HG02938 (cell line): Measurements from ENCODE around the gene GPX7.

Experiments used
- ATAC-seq: cut with Tn5 transposase; IDR thresholded peaks from one replicate; pipeline ENCODE4 v1.9.1; 2021; ENCODE audit warnings: mild to moderate bottlenecking, moderate library complexity; ENCODE audit not compliant: unreplicated experiment

Gene GPX7

DNA sequence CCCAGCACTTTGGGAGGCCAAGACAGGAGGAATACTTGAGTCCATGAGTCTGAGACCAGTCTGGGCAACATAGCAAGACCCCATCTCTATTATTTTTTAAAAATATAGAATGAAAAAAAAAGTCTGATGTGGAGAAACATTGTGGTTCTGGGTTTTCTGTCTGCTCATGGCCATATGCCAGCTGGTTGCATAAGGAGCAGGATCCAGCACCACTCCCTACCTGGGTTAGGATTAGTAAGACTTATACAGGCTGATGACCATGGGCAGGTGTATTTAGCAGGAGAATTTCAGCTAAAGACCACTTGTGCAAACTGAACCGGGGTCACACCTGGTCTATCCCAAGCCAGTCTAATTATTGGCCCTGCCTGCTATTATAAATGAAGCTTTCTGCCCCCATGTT, 16.7 kb upstream of the GPX7 start:
- no peak for ATAC-seq

DNA sequence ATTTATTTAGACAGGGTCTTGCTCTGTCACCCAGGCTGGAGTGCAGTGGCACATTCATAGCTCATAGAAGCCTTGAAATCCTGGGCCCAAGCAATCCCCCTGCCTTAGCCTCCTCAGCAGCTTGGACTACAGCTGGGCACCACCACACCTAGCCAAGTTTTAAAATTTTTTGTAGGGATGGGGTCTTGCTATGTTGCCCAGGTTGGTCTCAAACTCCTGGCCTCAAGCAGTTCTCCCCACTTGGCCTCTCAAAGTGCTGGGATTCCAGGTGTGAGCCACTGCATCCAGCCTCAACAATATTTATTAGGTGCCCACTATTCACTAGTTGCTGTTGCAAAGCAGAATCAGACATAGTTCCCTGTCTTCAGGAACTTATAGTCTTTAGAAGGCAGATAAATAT, 14.1 kb upstream of the GPX7 start:
- no peak for ATAC-seq

DNA sequence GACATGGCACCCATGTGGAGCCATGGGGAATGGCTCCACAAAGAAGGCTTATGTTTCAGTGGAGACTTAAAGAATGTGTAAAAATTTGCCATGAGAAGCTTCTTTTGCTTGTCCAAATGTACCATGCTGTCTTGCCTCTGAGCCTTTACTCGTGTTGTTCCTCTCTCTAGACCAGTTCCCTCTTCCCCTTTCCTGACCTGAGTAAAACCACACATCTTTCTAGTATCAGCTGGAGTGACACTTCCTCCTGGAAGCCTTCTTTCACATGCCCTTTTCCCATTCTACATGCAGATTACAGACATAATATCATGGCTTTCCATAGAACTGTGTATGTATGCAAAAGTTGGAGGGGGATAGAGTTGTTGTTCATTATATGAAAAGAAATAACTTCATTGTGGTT, 13.6 kb upstream of the GPX7 start:
- ATAC-seq = no peak

DNA sequence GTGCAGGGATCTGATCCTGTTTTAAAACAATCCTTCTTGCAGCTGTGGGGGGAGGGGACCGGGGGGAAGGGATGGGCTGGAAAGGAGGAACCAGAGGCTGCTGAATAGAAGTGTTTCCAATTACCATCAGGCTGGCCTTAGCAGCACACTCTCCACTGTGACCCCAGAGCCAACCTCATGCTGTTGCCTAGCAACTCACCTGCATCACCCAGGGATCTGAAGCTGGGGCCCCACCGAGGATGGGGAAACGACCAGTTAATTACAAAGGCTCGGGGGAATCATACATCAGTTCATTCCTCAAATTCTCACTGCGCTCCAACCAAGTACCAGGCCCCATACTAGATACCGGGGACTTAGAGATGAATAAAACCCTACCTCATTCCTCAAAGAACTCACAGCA, 11.9 kb upstream of the GPX7 start:
- no peak for ATAC-seq

DNA sequence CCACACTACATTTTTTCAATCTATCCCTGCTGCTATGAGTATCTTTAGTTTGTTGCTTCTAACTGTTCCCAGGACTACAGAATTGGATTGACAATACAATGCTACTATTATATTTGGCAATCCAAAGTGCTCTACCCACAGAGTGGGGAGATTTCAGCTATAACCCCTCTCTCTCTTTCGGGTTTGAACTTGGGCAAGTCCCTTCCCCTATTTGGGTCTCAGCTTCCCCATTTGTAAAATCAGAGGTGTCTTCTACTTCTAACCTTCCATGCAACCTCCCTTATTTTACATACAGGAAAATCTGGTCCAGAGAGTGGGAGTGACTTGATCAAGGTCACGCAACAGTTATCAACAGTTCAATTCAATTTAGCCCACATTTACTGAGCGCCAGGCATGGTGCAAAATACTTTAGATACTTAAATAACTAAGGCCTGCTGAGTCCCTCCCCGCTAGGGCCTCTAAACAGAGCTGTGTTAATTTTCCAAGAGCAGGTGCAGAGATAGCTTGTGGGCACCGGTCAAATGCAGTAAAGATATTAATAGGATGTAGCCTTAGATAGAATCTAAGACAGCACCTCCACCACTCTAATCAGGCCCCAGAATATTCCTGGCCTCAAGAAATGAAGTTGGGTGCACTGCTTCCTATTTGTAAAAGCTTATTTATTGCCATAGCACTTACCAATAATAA, 9.4 kb upstream of the GPX7 start:
- no peak for ATAC-seq

DNA sequence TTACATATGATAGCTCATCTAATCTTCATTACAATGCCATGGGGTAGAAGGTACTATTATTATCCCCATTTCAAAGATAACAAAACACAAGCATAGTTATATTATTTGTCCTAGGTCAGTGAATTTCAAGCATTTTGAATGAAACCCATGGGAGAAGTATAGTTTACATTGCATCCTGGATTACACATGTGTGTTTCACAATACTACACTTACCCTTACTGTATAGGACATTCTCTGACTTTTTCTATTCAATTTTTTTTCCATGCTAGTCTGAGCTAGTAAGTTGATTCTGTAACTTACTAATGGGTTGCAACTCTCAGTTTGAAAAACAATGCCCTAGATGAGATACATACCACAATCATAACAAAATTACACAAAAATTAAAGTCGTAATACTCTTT, 8.7 kb upstream of the GPX7 start:
- ATAC-seq = no peak

DNA sequence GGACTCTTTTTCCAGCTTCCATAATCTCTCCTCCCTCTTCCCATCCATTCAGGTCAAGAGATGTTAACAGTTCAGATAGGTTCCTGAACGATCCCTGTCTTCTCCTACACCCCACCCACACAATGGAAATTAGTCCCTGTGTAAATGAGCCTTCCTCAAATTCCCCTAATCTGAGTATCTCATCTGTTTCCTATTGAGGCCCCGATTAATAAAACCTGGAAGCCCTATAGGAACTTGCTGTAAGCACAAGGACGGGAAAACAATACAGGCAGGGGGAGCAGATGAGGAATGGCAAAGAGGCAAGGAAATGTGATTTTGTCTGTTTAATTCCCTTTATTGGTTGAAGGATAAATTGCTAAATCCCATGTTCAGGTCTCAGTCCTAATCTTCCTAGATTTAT, 7.1 kb upstream of the GPX7 start:
- no peak for ATAC-seq

DNA sequence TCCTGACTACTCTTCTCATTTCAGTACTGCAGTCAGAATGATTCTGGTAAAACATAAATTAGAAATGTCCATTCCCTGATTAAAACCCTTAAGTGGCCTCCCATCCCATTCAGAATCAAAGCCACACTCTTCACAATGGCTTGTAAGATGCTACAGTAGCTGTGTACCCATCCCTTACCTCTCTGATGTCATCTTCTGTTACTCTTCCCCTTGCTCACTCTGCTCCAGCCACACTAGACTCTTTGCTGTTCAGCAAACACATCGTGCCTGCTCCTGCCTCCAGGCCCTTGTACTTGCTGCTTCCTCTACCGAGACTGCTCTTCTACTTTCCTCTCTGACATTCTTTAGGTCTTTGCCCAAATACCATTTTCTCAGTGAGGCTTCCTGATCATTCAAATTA, 4.3 kb upstream of the GPX7 start:
- ATAC-seq = no peak

DNA sequence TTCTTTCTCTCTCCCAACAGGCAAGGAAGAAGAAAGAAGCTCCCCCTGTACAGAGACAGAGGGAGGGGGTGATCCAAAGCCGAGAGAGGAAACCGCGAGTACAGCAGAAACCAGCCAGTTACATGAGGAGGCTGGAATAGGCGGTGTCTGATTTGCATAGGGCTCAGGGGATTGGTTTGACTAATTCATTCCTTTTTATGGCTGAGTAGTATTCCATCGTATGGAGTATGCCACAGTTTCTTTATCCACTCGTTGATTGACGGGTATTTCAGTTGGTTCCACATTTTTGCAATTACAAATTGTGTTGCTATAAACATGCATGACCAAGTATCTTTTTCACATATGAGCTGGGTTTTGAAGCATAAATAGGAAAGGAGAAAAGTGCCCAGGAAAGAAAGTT, 3.4 kb upstream of the GPX7 start:
- ATAC-seq = no peak

DNA sequence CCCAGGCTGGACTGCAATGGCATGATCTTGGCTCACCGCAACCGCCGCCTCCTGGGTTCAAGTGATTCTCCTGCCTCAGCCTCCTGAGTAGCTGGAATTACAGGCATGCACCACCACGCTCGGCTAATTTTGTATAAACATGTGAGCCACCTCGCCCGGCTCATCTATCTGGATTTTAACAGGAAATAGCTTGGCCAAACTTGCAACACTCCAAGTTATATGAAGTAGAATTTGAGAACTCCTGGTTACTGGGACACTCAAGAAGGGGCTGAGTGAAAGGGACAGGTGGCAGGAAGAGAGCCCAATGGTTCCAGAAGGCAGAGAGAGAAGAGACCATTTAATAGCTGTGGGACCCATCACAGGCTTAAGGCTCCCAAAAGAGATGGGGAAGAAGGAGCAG, 2.9 kb upstream of the GPX7 start:
- ATAC-seq = no peak

DNA sequence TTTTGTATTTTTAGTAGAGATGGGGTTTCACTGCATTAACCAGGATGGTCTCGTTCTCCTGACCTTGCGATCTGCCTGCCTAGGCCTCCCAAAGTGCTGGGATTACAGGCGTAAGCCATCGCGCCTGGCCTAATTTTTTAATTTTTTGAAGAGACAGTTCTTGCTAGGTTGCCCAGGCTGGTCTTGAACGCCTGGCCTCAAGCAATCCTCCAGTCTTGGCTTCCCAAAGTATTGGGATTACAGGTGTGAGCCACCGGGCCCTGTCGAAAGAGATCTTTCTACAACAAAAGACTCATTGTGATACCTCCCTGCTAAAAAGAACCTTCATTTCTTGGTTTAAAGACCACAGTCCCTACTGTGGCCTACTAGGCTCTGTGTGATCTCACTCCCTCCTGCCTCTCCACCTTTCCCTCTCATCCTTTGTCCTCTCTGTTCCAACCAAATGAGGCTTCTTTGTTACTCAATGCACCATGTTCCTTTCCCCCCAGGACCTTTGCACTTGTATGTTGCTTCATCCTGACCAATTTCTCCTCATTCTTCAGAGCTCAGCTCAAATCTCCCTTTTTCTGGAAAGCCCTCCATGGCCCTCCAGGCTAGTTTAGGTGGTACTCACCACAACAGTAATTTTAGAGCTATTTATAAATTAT, 1.5 kb upstream of the GPX7 start:
- no peak for ATAC-seq

DNA sequence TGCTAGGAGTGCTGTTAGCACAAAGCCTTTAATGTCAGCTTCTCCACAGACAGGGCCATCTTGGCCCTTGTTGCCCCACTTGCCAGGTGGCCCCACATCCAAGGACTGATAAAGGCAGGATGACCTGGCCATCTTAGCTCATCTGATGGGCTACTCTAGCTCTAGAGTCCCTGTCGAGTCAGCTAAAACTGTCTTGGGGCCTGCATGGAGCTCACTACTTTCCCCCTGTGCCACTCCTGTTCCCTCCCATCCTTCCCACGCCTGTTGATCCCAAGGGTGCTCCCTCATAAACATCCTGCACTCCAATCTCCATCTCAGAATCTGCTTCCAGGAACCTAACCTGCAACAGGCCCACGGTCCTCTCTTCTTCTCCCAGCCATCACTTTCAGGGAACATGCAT, 652 bp upstream of the GPX7 start:
- no peak for ATAC-seq

DNA sequence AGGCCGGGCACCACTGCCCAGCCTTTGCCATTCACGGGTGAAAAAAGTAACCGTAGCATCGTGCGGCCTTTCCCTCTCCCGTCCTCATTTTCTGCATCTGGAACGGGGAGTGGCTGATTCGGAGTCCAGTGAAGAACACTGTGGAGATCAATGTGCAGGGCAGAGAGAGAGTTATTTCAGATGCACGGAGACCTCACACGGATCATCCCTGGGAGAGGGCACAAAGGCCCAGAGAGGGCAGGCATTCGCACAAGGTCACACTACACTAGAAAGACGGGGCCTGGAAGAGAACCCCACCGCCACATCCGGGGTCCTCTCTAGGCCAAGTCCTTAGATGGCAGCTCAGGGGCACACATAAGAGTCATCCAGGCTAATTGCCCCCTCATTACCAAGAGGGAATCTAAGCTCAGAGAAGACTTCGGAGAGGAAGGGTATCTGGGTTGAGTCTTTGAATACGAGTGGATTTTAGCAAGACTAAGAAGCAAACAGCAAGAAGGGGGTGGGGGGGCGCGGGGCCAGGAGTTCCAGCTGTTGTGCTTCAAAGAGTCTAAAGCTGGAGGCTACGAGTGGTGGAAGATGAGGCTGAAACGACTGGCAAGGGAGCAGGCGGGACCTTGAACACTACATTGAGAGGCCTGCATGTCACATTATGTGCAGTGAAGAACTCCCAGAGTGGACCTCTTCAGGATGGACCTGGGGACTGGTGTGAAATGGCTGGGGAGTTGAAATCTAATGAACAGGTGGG, 857 bp downstream of the GPX7 start:
- ATAC-seq = no peak

DNA sequence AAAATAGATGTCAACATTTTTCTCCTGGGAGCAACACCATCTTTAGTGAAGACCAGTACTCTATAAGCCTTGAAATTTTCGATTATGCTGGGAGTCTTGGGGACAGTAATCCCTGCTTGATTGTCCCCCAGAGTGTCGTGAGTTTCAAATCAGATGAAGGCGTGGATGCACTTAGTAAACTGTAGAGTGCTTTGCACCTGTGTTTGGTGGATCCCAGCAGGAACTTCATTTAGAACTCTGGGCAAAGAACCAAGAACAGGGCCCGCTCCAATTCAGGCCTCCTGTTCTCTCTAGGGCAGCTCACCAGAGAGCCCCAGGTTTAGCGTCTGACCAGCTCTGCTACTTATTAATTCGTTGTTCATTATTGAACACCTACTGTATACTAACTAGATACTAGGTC, 1.5 kb downstream of the GPX7 start:
- ATAC-seq = no peak

DNA sequence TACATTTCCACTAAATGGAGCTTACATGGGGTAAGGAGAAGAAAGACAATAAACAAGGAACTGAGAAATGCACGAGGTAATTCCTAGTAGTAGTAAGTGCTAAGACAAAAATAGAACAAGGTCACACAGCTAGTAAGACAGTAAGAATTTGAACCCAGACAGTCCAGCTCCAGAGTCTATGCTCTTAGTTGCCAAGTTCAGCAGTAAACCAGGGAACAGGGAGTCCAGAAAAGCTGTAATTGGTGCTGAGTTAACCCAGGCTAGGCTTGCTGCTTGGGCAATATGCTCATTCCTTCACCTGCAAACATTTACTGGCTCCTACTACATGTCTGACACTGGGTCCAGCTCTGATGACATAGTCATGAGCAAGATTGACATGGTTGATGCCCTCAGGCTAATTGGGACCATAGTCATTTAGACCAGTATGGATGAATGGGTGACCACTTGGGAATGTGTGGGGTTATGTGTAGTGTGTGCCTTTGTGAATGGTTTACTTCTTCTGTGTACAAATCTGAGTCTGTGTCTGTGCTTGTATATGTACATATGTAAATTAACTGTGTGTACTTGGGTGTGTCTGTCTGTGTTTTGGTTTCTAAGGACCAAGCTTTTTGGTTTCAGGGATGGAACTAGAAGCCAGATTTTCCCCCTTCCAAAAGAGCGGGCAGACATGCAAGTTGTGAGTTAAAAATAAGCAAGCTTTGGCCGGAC, 2.0 kb downstream of the GPX7 start:
- ATAC-seq = no peak

DNA sequence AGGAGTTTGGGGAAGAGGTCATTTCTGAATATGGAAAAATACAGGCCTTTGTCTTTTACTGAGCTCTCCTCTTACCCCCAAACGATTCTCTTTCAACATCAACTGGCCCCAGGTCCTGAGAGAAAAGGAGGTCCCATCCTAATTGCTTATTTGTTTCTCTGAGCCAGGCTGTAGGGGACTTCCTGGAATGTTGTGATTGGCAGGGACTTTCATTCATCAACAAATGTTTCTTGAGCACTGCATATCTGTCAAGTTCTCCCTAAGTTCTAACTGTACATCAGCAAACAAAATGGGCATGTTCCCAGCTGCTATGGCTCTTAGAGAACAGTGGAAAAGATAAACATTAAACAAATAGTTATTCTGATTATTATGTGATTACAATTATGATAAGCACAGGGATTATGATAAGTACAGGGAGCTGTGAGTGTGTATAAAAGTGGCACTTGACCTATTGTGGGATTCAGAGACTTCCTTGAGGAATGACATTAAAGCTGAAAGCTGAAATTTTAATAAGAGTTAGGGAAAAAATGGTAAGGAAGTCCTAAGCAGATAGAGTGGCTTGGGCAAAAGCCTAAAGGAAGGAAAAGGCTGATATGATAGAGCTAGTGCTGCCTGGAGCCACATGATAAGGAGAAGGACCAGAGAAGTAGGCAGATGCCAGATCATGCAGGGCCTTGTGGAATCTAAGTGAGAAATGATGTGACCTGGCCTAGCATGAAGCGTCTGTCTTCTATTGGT, 11.6 kb downstream of the GPX7 start:
- ATAC-seq = no peak

DNA sequence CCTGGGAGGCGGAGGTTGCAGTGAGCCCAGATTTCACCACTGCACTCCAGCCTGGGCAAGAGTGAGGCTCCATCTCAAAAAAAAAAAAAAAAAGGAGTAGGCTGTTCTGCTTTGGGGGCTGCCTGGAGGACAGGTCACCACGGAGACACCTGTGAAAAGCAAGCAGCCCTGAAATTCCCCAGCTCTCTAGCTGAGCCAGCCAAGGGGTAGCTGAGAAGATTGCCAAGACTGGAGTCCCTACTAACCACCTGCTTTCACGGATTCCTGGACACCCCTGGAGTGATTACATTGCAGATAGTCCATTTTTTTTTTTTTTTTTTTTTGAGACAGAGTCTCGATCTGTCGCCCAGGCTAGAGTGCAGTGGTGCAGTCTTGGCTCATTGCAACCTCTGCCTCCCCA, 12.5 kb downstream of the GPX7 start:
- ATAC-seq = no peak

DNA sequence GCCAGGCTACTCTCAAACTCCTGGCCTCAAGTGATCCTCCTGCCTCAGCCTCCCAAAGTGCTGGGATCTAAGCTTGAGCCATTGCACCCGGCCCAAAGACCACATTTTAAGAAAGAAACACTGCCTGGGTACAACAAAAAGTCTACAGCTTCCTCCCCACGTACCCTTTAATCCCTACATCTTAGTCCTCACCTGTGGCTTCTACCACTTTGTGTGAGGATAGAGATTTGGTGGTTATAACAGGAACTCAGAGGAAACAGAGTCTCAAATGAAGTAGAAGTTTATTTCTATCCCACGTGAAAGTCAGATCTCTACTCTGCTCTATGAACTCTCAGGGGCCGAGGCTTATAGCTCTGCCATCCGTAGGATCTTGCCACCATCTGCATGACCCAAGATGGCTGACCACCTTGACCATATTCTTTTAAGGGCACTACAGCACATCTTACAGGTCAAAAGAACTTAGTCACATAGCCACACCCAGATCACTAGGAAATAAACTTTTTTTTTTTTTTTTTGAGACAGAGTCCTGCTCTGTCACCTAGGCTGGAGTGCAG, 13.4 kb downstream of the GPX7 start:
- ATAC-seq = no peak

DNA sequence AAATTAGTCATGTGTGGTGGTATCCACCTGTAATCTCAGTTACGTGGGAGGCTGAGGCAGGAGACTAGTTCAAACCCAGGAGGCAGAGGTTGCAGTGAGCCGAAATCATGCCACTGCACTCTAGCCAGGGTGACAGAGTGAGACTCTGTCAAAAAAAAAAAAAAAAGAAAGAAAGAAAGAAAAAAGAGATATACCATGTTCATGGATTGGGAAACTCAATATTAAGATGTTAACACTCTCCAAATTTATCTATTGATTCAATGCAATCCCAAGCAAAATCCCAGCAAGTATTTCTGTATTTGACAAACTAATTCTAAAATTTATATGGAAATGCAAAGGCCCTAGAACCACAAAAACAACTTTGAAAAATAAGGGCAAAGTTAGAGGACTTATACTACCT, 19.8 kb downstream of the GPX7 start:
- no peak for ATAC-seq

DNA sequence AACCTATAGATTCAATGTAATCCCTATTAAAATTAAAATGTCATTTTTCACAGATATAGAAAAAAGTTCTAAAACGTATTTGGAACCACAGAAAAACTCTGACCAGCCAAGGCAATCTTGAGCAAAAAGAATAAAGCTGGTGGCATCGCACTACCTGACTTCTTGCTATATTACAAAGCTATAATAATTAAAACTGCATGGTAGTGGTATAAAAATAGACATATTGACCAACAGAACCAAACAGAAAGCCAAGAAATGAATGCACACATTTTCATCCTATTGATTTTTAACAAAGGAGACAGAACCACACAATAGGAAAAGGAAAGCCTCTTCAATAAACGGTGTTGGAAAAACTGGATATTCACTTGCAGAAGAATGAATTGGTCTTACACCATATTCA, 21.6 kb downstream of the GPX7 start:
- ATAC-seq = no peak

DNA sequence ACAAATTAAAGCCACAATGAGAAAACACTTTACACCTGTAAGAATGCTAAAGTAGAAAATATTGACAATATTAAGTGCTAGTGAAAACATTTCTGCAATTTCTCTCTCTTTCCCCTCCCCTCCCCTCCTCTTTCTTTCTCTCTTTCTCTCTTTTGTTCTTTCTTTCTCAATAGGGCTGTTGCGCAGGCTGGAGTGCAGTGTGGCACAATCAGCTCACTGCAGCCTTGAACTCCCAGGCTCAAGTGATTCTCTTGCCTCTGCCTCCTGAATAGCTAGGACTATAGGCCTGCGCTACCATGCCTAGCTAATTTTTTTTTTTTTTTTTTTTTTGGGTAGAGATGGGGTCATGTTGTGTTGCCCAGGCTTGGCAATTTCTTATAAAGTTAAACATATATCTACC, 24.9 kb downstream of the GPX7 start:
- ATAC-seq = no peak
